Measurements from ENCODE around the gene BCL2A1.
"Not testable (repeated sequence)": the region's sequence is repeated elsewhere in the genome, so short reads cannot be mapped to it uniquely, and the experiment has no call there.

BCL2A1 gene

GRCh38 chr15:79988448-79989117 lies 17.6 kb upstream of the BCL2A1 start:
- no peak for DNase-seq

DNA sequence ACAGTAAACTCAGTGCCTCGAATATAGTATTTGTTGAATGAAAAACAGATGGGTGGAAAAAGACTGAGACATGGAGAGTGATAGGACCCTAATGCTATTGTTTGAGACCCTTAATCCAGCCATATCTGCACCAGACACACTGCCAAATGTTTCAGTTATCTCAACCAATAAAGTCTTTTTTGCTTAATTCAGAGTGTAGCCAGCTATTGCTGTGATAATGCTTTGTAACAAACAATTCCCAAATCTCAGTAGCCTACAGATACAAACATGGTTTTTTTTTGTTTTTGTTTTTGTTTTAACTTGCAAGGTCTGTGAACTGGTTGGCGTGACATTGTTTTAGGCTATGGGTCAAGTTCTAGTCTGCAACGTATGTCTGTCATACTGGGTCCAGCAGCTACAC lies 17.0 kb upstream of the BCL2A1 start:
- DNase-seq: no peak

DNA sequence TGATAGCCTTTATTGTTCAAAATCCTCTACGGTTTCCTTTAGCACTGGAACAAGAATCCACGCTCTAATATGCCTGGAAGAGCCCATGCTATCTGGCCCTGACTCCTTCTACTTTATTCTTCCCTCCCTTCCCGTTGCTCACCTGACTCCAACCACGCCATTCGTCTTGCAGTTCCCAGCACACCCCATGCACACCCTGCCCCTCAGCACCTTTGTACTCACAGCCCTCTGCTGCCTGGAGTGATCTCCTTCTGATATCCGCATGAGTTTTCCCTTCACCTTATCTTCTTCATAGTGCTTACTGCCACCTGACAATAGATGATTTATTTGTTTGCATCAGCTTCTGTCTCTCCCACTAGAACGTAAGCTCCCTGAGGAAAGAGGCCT lies 16.6 kb upstream of the BCL2A1 start:
- DNase-seq: no peak

DNA sequence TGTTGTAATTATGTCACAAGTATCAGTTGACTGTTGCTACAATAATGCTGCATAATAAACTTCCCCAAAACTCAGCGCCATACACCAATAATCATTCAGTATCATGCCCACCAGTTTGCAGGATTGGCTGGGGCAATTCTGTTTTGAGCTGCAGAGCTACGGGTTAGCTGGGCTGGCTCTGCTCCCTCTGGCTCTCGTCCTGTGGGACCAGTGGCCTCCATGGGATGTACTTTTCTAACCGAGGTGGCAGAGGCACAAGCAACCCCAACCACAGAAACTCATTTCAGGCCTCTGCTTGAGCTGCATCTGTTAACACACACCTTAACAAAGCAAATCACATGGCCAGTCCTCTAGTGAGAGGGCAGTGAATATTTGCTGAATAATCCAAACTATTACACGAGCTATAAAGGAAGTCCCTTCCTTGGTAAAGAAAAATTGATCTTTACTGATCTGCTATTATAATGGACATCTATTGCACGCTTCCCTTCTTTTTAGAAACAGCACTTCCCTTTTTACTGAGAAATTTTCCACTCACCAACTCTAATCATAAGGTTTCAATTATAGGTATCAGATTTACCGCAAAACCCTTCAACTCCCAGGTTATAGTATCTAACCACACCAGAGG lies 10.9 kb upstream of the BCL2A1 start:
- no peak for DNase-seq

GRCh38 chr15:79978655-79979514 lies 7.9 kb upstream of the BCL2A1 start:
- DNase-seq: peak in 1 of 2 donors; percentile 19

DNA sequence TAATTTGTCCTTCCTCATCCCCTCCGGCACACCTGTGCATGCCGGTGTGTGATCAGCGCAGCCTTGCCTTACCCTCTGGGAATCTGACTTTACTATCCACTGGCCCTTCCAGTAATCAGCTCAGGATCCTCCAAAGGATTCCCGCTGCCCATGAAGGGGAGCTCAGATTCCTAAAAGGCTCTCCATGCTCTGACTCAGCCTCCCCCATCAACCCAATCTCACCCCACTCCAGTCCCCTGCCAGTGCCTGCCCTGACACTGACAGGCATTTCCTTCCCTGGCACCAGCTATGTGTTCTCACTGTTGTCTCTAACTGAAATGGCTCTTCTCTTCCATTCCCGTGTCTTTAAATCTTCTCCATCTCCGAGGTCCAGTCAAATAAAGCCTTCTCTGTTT lies 7.3 kb upstream of the BCL2A1 start:
- no peak for DNase-seq

GRCh38 chr15:79977431-79978054 lies 6.5 kb upstream of the BCL2A1 start:
- peak; percentile 41 to 90 for DNase-seq

DNA sequence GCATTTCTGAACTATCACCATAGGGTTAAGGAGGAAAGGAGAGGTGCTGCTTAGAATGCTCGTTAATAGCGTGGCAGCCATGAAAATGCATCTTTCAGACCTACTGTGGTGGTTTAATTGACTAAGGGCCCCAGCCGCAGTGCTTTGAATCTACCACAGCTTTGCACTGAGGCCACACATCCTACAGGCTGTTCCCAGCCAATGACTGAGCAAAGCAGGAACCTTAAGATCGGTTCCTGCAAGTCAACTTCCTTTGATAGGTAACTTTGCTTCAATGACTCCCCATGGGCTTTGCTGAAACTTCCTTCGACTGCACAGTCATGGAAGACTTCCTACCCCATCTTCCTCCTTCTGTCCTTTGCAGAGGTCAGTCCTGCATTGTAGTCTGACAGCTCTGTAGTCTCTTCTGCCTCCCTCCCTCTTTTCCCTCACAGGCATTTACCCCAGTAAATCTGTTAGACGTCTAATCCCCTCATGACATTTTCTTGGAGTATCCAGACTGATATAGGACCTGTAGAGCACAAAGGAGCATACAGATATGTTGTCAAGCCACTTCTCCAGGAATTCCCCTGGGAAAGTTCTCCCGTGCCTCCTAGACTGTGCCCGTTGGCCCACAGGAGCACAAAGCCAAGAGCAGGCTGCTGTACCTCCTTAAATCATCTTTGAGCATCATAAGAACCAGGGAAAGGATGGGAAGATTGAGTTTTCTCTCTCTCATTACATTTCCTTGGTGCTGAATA lies 2.6 kb upstream of the BCL2A1 start:
- no peak for DNase-seq

DNA sequence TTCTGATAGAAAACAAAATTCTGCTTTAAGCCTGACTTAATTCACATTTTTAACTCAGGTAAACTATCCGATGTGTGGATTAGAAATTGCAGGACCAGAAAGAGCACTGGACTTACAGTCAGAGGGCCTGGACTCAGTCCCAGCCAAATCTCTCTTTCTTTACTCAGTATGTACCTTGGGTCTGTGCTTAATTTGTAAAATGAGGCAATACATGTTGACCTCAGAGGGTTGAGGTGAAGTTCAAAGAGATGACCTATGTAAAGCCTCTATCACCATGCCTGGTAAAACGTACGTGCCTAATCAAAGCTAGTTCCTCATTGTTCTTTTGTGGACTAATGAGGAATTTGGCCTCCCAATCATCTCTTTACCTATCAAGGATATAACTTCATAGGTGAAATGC lies 1.9 kb upstream of the BCL2A1 start:
- DNase-seq: no peak

- no peak for DNase-seq
Measured at GRCh38 chr15:79970181-79970580, 815 bp downstream of the BCL2A1 start.

GRCh38 chr15:79969146-79969545 lies 1.9 kb downstream of the BCL2A1 start:
- no peak for DNase-seq

GRCh38 chr15:79967298-79968182 lies 3.5 kb downstream of the BCL2A1 start:
- DNase-seq: no peak

- no peak for DNase-seq
Measured at GRCh38 chr15:79966634-79967297, 4.2 kb downstream of the BCL2A1 start.

- DNase-seq: no peak
Measured at GRCh38 chr15:79965846-79966630, 5.0 kb downstream of the BCL2A1 start.

GRCh38 chr15:79964232-79964805 lies 6.7 kb downstream of the BCL2A1 start:
- no peak for DNase-seq

- DNase-seq: not testable (repeated sequence)
Measured at GRCh38 chr15:79962921-79963320, 8.1 kb downstream of the BCL2A1 start.

DNA sequence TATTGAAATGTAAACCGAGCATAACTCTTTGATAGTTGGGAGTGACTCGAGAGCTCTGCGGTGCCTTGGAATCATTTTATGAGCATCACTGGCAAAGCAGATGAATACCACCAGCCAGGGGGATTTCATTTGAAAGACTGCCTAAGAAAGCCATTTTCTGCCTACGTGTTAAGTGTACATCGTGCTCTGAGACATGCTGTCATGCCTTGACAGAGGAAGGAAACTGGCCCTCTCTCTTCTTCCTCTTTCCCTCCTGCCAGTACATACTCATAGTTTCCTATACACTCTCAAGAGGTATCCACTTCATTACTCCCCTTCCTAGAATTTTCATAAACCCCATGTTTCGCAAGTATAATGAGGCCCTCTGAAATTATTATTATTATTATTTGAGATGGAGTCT lies 8.8 kb downstream of the BCL2A1 start:
- DNase-seq: peak in 1 of 2 donors; percentile 9

DNA sequence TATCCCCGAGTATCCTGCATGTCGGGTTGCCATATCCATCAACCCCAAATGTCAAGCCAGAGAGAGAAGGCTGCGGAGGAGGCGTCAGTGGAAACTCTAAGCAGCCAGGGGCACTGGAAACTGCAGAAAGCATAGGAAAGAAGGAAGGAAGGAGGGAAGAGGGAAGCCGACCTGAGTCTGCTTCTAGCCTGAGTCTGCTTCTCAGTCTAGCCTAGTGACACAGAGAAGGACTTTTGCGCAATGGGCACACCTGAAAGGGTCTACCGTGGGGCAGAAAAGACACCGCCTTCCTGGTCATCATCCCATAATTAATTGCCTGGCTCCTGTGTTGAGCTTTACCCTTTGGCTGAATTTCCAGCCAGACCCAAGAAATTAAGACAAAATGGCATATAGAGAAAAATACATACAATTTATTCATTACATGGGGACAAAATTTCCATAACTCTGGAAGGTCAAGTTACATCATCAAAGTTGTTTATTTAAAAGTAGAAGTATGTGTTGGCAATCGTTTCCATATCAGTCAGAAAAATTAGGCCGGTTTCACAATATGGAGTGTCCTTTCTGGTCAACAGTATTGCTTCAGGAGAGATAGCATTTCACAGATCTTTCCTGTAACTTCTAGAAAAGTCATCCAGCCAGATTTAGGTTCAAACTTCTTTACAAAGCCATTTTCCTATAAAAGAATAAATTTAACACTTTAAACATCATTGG lies 10.3 kb downstream of the BCL2A1 start:
- DNase-seq: no peak

DNA sequence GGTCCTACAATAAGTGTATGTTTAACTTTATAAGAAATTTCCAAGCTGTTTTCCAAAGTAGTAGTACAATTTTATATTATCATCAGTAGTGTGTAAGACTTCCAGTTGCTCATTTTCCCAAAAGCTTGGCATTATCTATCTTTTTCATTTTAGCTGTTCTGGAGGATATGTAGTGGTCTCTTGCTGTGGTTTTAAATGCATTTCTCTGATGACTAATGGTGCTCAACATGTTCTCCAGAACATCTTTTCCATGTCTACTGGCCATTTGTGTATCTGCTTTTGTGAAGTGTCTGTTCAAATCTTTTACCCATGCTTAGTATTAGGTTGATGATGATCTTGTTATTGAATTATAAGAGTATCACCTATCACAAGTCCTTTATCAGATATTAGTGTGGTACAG lies 13.3 kb downstream of the BCL2A1 start:
- DNase-seq: no peak

Data from bone marrow (tissue), 2 donors.